H1 (cell line): ENCODE measurements around the gene LACTB. TPM values are rescaled to one million over a fixed set of nuclear protein-coding genes. Genes with fewer than 3 reads are reported as not detected.

Source experiments
- CTCF ChIA-PET: fragments of 300-600 bp; sonication (Branson Sonifier 250); formaldehyde crosslinking; loops from one replicate; lab custom pipeline; 2021; ENCODE audit not compliant: partially characterized antibody; lab: Charles Lee
- POLR2A ChIA-PET: fragments of 300-600 bp; sonication (Branson Sonifier 250); formaldehyde crosslinking; loops from one replicate; lab custom pipeline; 2021; ENCODE audit warnings: inconsistent platforms; ENCODE audit not compliant: partially characterized antibody; lab: Charles Lee
- DNase-seq, 2 experiments: peaks; one replicate each; pipeline versions ENCODE4 v3.0.0 to v3.0.0-alpha.2; 2010 to 2022; ENCODE audit warnings: low spot score in 2 of 2, low read depth in 1 of 2, mixed read lengths in 1 of 2
- FAIRE-seq: peaks from 2 replicates; lab custom pipeline; 2011; peaks lifted over from hg19 to GRCh38; lab: Jason Lieb, UNC
- H2AFZ ChIP-seq: 2 replicates; pipeline ENCODE4 v1.8.1; 2012; ENCODE audit warnings: low read length, inconsistent platforms
- H2AK5ac ChIP-seq: 2 replicates; pipeline ENCODE4 v1.6.1; 2013; ENCODE audit warnings: low read depth, low read length
- H2BK120ac ChIP-seq: replicated peaks from 2 replicates; pipeline ENCODE3; 2013; ENCODE audit warnings: low read depth, low read length, inconsistent platforms
- H2BK12ac ChIP-seq: 2 replicates; pipeline ENCODE4 v1.6.1; 2013; ENCODE audit warnings: low read depth, low read length
- H2BK15ac ChIP-seq: 2 replicates; pipeline ENCODE4 v1.6.1; 2013; ENCODE audit warnings: low read length
- H2BK20ac ChIP-seq: 2 replicates; pipeline ENCODE4 v1.6.1; 2013; ENCODE audit warnings: low read length
- H2BK5ac ChIP-seq: 2 replicates; pipeline ENCODE4 v1.6.1; 2013; ENCODE audit warnings: low read depth, low read length
- H3K14ac ChIP-seq: 2 replicates; pipeline ENCODE4 v1.6.1; 2013; ENCODE audit warnings: inconsistent platforms; ENCODE audit not compliant: insufficient read length
- H3K18ac ChIP-seq: 2 replicates; pipeline ENCODE4 v1.6.1; 2013; ENCODE audit warnings: low read length; ENCODE audit errors: extremely low read depth
- H3K23ac ChIP-seq: 2 replicates; pipeline ENCODE4 v1.6.1; 2013; ENCODE audit warnings: inconsistent platforms; ENCODE audit not compliant: insufficient read length
- H3K23me2 ChIP-seq: 2 replicates; pipeline ENCODE4 v1.6.1; 2013; ENCODE audit warnings: low read depth, low read length
- H3K27ac ChIP-seq: 2 replicates; pipeline ENCODE4 v1.6.1; 2011; ENCODE audit warnings: low read depth, low read length, inconsistent platforms
- H3K27me3 ChIP-seq, 4 experiments: replicated peaks in 1 of 4; 1 replicate in 1 of 4; 2 replicates in 3 of 4; pipeline versions ENCODE4 v1.6.1 to v1.8.1; 2011 to 2013; ENCODE audit warnings: low read length in 3 of 4, mild to moderate bottlenecking in 3 of 4, inconsistent platforms in 2 of 4, mixed read lengths in 2 of 4, moderate library complexity in 1 of 4; ENCODE audit not compliant: control insufficient read depth in 3 of 4, insufficient read depth in 3 of 4; ENCODE audit errors: extremely low read depth in 1 of 4
- H3K36me3 ChIP-seq, 4 experiments: 2 replicates each; pipeline versions ENCODE4 v1.6.1 to v1.8.1; 2011 to 2013; ENCODE audit warnings: mild to moderate bottlenecking in 4 of 4, low read length in 3 of 4, moderate library complexity in 2 of 4, control low read depth in 1 of 4, inconsistent platforms in 1 of 4; ENCODE audit not compliant: insufficient read depth in 4 of 4, control insufficient read depth in 2 of 4
- H3K4ac ChIP-seq: replicated peaks from 2 replicates; pipeline ENCODE3; 2013; ENCODE audit warnings: low read length, low read depth, mixed read lengths, inconsistent platforms; ENCODE audit not compliant: insufficient read length
- H3K4me1 ChIP-seq, 4 experiments: replicated peaks in 1 of 4; 1 replicate in 1 of 4; 2 replicates in 3 of 4; pipeline versions ENCODE4 v1.6.1 to v1.8.1; 2011 to 2013; ENCODE audit warnings: low read length in 3 of 4, inconsistent platforms in 2 of 4, mixed read lengths in 1 of 4; ENCODE audit not compliant: insufficient read depth in 4 of 4, control insufficient read depth in 3 of 4
- H3K4me2 ChIP-seq, 2 experiments: 2 replicates each; pipeline versions ENCODE4 v1.6.1 to v1.8.1; 2011 to 2013; ENCODE audit warnings: low read depth in 2 of 2, low read length in 2 of 2, control low read depth in 1 of 2, inconsistent platforms in 1 of 2, mild to moderate bottlenecking in 1 of 2; ENCODE audit not compliant: insufficient read depth in 1 of 2
- H3K4me3 ChIP-seq, 4 experiments: fragments of 200-600, 300-600 bp in 1 of 4; sonication (generic), shearing (Covaris generic), sonication (Bioruptor Twin) in 1 of 4; 2 replicates each; pipeline versions ENCODE4 v1.5.1 to v1.8.1; 2011 to 2016; ENCODE audit warnings: low read length in 4 of 4, low read depth in 3 of 4, control low read depth in 2 of 4, inconsistent platforms in 2 of 4, mild to moderate bottlenecking in 2 of 4, mixed read lengths in 1 of 4, moderate library complexity in 1 of 4; ENCODE audit not compliant: insufficient read depth in 2 of 4; ENCODE audit errors: extremely low read depth in 1 of 4
- H3K56ac ChIP-seq: replicated peaks from 2 replicates; pipeline ENCODE3; 2013; ENCODE audit warnings: low read depth, mild to moderate bottlenecking, mixed read lengths, low read length, inconsistent platforms; ENCODE audit not compliant: insufficient read length
- H3K79me1 ChIP-seq: 2 replicates; pipeline ENCODE4 v1.6.1; 2013; ENCODE audit warnings: low read depth, low read length, control low read depth
- H3K79me2 ChIP-seq, 2 experiments: 2 replicates each; pipeline versions ENCODE4 v1.6.1 to v1.8.1; 2012 to 2013; ENCODE audit warnings: low read length in 2 of 2, mild to moderate bottlenecking in 2 of 2, inconsistent platforms in 1 of 2; ENCODE audit not compliant: insufficient read depth in 2 of 2, control insufficient read depth in 1 of 2
- H3K9ac ChIP-seq, 4 experiments: replicated peaks in 1 of 4; 1 replicate in 1 of 4; 2 replicates in 3 of 4; pipeline versions ENCODE4 v1.6.1 to v1.8.1; 2011 to 2013; ENCODE audit warnings: low read depth in 3 of 4, low read length in 3 of 4, control low read depth in 2 of 4, mild to moderate bottlenecking in 2 of 4, moderate library complexity in 2 of 4, inconsistent platforms in 1 of 4; ENCODE audit errors: extremely low read depth in 1 of 4
- H3K9me3 ChIP-seq, 2 experiments: 2 replicates each; pipeline versions ENCODE4 v1.6.1 to v1.8.1; 2012 to 2013; ENCODE audit warnings: mild to moderate bottlenecking in 2 of 2, moderate library complexity in 2 of 2, control low read depth in 1 of 2, inconsistent platforms in 1 of 2, low read depth in 1 of 2, low read length in 1 of 2, mixed read lengths in 1 of 2; ENCODE audit not compliant: insufficient read depth in 2 of 2
- H4K20me1 ChIP-seq, 2 experiments: replicated peaks in 1 of 2; 2 replicates each; pipeline versions ENCODE3 to v1.8.1; 2011 to 2013; ENCODE audit warnings: inconsistent platforms in 2 of 2, low read length in 2 of 2, mild to moderate bottlenecking in 1 of 2; ENCODE audit not compliant: insufficient read depth in 2 of 2, control insufficient read depth in 1 of 2
- H4K5ac ChIP-seq: 2 replicates; pipeline ENCODE4 v1.6.1; 2013; ENCODE audit warnings: low read length, low read depth, mixed read lengths, inconsistent platforms; ENCODE audit not compliant: insufficient read length
- H4K8ac ChIP-seq: 2 replicates; pipeline ENCODE4 v1.8.0; 2013; ENCODE audit warnings: mild to moderate bottlenecking, moderate library complexity, low read length, inconsistent platforms; ENCODE audit not compliant: insufficient read depth; ENCODE audit errors: extremely low read depth
- H4K91ac ChIP-seq: replicated peaks from 2 replicates; pipeline ENCODE3; 2013; ENCODE audit warnings: low read length, mixed read lengths, inconsistent platforms; ENCODE audit not compliant: insufficient read length
- CEBPB ChIP-seq: IDR thresholded peaks from 2 replicates; pipeline ENCODE4 v1.6.1; 2012; ENCODE audit warnings: low read depth, low read length
- CHD1 ChIP-seq: IDR thresholded peaks from 2 replicates; pipeline ENCODE4 v1.6.1; 2012; ENCODE audit warnings: low read depth, low read length, improper control_type of control experiment
- MAFK ChIP-seq: IDR thresholded peaks from 2 replicates; pipeline ENCODE4 v1.6.1; 2012; ENCODE audit warnings: low read depth, mild to moderate bottlenecking, improper control_type of control experiment, low read length
- POLR2AphosphoS5 ChIP-seq: IDR thresholded peaks from 2 replicates; pipeline ENCODE4 v1.6.1; 2011; ENCODE audit warnings: low read depth, low read length
- RNF2 ChIP-seq: fragments of 200-900, 300-1000 bp; sonication (generic); IDR thresholded peaks from 2 replicates; pipeline ENCODE4 v1.7.1; 2016; ENCODE audit warnings: borderline replicate concordance, low read depth, mild to moderate bottlenecking, antibody characterized with exemption, low read length; ENCODE audit not compliant: poor library complexity, severe bottlenecking; ENCODE audit errors: missing control alignments
- TAF7 ChIP-seq: optimal IDR thresholded peaks from 2 replicates; pipeline ENCODE3; 2011; ENCODE audit warnings: low read depth, mild to moderate bottlenecking, inconsistent platforms, low read length, moderate library complexity, borderline replicate concordance
- WGBS, 2 experiments: shearing (Covaris generic) in 1 of 2; methylation state at CpG; one replicate each; pipeline versions ENCODE4 v1.1.6 to v1.1.7; 2013 to 2015; ENCODE audit warnings: low lambda C conversion rate in 2 of 2, mixed read lengths in 2 of 2, inconsistent platforms in 1 of 2, low coverage in 1 of 2, missing lambda C conversion rate in 1 of 2; ENCODE audit not compliant: insufficient replicate concordance in 2 of 2, insufficient coverage in 1 of 2, insufficient read length in 1 of 2; ENCODE audit errors: extremely low coverage in 1 of 2, missing lambda C conversion rate in 1 of 2; 5-methylcytosine and 5-hydroxymethylcytosine counted together
- polyA plus RNA-seq, 7 experiments: library from polyadenylated mRNA; depleted of rRNA in 3 of 7; stranded (reverse) in 5 of 7; unstranded in 2 of 7; fragments of >200 nt in 5 of 7; fragments of 200-250 nt in 2 of 7; gene quantifications; 1 replicate in 5 of 7; 2 replicates in 1 of 7; 4 replicates in 1 of 7; pipeline versions ENCODE4 v1.2.1 to v1.2.3, GENCODE V29; 2011 to 2013; ENCODE audit warnings: missing spikeins in 2 of 7, mixed read lengths in 2 of 7
- total RNA-seq: library from RNA; stranded (reverse); fragmentation: NEBNext Ultra II Directional; extraction: Animal tissue kit (Norgen Biotek cat#: 25700); gene quantifications from 2 replicates; pipeline ENCODE4 v1.2.1, GENCODE V29; 2021

The LACTB gene
- total and polyA plus RNA-seq, 2 of the 8 experiments (the other 6 are each of a cell fraction or from before 2014, with no cell fraction given): 5.8 to 14.9 TPM

GRCh38 chr15:63109498-63109897, 12.2 kb upstream of the LACTB start:
- Histone ChIP-seq H2AFZ (no peak overlapping the region), H2AK5ac (no peak overlapping the region), H4K8ac (no peak overlapping the region), H3K4me3 (no peak overlapping the region), H2BK20ac (no peak overlapping the region), H4K5ac (no peak overlapping the region), H2BK15ac (no peak overlapping the region), H3K79me1 (no peaks in the 10 kb centered on the region), H3K9me3 (0 out of 4 replicates have a peak, but pooled peaks cover 0 to 2% of the 10 kb centered on the region in 2 experiments), H3K4ac (no peak overlapping the region), H2BK12ac (no peak overlapping the region), H2BK120ac (no peak overlapping the region), H2BK5ac (no peak overlapping the region), H3K9ac (no peak overlapping the region), H4K91ac (no peak overlapping the region), H3K23me2 (no peaks in the 10 kb centered on the region), H3K36me3 (no peaks in the 10 kb centered on the region), H3K18ac (no peak overlapping the region), H3K27me3 (no peaks in the 10 kb centered on the region), H4K20me1 (no peaks in the 10 kb centered on the region), H3K79me2 (no peaks in the 10 kb centered on the region), H3K23ac (no peak overlapping the region), H3K4me1 (0 out of 7 replicates have a peak, but pooled peaks cover 0 to 3% (median 0%) of the 10 kb centered on the region in 4 experiments), H3K27ac (no peak overlapping the region), H3K56ac (no peak overlapping the region), H3K14ac (no peak overlapping the region), H3K4me2 (no peak overlapping the region)
- POLR2A ChIA-PET: interaction anchor here (1.9 kb wide), 1 partner anchor 25 kb away, joined by 4 read pairs; no protein-coding TSS in a partner anchor
- CTCF ChIA-PET: interaction anchor here (0.6 to 2.5 kb wide), 4 partner anchors 15 to 424 kb away, joined by 3 to 9 read pairs (median 3); no protein-coding TSS in a partner anchor
- peak in 1 of 2 experiments; percentile 14 for DNase-seq
- FAIRE-seq: no peak
- 90% methylated on average over 2 of the region's 2 CpGs; no CpG with 5 or more reads in 1 of the 2 experiments for WGBS, 2 experiments
- TF ChIP-seq CEBPB (no peak), MAFK (no peak), TAF7 (no peak), RNF2 (no peak), CHD1 (no peak), POLR2AphosphoS5 (no peak)
